ENCODE results near the gene KRTAP10-11.

DNA sequence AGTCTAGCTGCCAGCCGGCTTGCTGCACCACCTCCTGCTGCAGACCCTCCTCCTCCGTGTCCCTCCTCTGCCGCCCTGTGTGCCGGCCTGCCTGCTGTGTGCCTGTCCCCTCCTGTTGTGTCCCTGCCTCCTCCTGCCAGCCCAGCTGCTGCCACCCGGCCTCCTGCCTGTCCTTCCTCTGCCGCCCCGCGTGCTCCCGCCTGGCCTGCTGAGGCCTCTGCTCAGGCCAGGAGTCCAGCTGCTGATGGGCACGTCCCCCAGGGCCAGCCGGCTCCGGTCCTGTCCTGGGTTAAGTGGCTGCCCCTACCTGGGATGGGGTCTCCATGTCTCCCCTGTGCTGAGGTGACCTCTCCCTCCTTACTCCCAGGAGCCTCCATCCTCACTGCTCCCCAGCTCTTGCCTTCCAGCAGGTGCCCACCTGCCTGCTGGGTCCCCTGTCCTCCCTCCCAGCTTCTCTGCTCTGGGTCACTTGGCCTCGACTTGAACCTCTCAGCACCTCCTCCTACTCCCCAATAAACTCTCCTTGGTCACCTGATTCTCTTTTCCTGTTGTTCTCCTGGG, 33.5 kb upstream of the KRTAP10-11 start:
- TF ChIP-seq EZH2 (IDR thresholded peaks at IDR 0.05; ENCODE audit: insufficient read depth, low read length) = no peak
- TF ChIP-seq, protein P1, sequence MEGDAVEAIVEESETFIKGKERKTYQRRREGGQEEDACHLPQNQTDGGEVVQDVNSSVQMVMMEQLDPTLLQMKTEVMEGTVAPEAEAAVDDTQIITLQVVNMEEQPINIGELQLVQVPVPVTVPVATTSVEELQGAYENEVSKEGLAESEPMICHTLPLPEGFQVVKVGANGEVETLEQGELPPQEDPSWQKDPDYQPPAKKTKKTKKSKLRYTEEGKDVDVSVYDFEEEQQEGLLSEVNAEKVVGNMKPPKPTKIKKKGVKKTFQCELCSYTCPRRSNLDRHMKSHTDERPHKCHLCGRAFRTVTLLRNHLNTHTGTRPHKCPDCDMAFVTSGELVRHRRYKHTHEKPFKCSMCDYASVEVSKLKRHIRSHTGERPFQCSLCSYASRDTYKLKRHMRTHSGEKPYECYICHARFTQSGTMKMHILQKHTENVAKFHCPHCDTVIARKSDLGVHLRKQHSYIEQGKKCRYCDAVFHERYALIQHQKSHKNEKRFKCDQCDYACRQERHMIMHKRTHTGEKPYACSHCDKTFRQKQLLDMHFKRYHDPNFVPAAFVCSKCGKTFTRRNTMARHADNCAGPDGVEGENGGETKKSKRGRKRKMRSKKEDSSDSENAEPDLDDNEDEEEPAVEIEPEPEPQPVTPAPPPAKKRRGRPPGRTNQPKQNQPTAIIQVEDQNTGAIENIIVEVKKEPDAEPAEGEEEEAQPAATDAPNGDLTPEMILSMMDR (IDR thresholded peaks at IDR 0.05; ENCODE audit: insufficient read depth, low read depth, low read length) = no peak

Measured in astrocyte (in vitro differentiated cells and primary cell).